Gastroesophageal sphincter (tissue), 4 donors: ENCODE data around the gene FOCAD. TPM values are rescaled to one million over a fixed set of nuclear protein-coding genes. Genes with fewer than 3 reads are reported as not detected.

ENCODE experiments used
- ATAC-seq: fragments of 150-250 bp; one replicate; pipeline ENCODE4 v1.9.1; 2016; ENCODE audit warnings: mild to moderate bottlenecking, moderate library complexity
- H3K27ac ChIP-seq, 4 donors: fragments of 200-600 bp; sonication (generic) in 3 of 4; 1 replicate in 3 of 4; 2 replicates in 1 of 4; pipeline ENCODE4 v1.5.1; 2016 to 2019
- H3K27me3 ChIP-seq: fragments of 200-600 bp; sonication (generic); one replicate; pipeline ENCODE4 v1.5.1; 2019
- H3K36me3 ChIP-seq, 2 donors: fragments of 200-600 bp; sonication (generic); one replicate each; pipeline ENCODE4 v1.5.1; 2019; ENCODE audit warnings: control low read depth in 1 of 2
- H3K4me1 ChIP-seq, 3 donors: fragments of 200-600 bp; sonication (generic); 1 replicate in 2 of 3; 2 replicates in 1 of 3; pipeline ENCODE4 v1.5.1; 2016 to 2019; ENCODE audit warnings: control low read depth in 2 of 3
- H3K4me3 ChIP-seq, 2 donors: fragments of 200-600 bp; sonication (generic); one replicate each; pipeline ENCODE4 v1.5.1; 2019; ENCODE audit warnings: mild to moderate bottlenecking in 1 of 2, moderate library complexity in 1 of 2
- H3K9me3 ChIP-seq, 3 donors: fragments of 200-600 bp; sonication (generic); one replicate each; pipeline ENCODE4 v1.5.1; 2017 to 2019; ENCODE audit warnings: control low read depth in 2 of 3
- CTCF ChIP-seq, 4 experiments: fragments of 200-600 bp in 2 of 4; fragments of 450-650 bp in 2 of 4; sonication (generic) in 1 of 4; IDR thresholded peaks; one replicate each; pipeline ENCODE4 v1.5.1; 2017 to 2019; ENCODE audit warnings: antibody characterized with exemption in 4 of 4, mild to moderate bottlenecking in 2 of 4, moderate library complexity in 2 of 4
- EP300 ChIP-seq: sonication (generic); formaldehyde crosslinking; IDR thresholded peaks from one replicate; pipeline ENCODE4 v1.6.1; 2017; ENCODE audit warnings: antibody characterized with exemption, mild to moderate bottlenecking
- POLR2A ChIP-seq, 2 donors: fragments of 450-650 bp; IDR thresholded peaks; one replicate each; pipeline ENCODE4 v1.6.1; 2017; ENCODE audit warnings: antibody characterized with exemption in 2 of 2, mild to moderate bottlenecking in 2 of 2, moderate library complexity in 1 of 2
- POLR2AphosphoS5 ChIP-seq: sonication (generic); formaldehyde crosslinking; IDR thresholded peaks from one replicate; pipeline ENCODE4 v1.6.1; 2017; ENCODE audit warnings: antibody characterized with exemption
- WGBS, 2 donors: methylation state at CpG; one replicate each; pipeline ENCODE4 v1.1.5; 2018; ENCODE audit warnings: low coverage in 1 of 2; 5-methylcytosine and 5-hydroxymethylcytosine counted together
- total RNA-seq, 4 donors: library from RNA; depleted of rRNA; stranded (reverse); fragments of >200 nt; gene quantifications; one replicate each; pipeline ENCODE4 v1.1.0, GENCODE V29; 2016

FOCAD gene
- total RNA-seq, 4 donors from 2014 or later: 23.0 to 35.9 (median 30.4) TPM

DNA sequence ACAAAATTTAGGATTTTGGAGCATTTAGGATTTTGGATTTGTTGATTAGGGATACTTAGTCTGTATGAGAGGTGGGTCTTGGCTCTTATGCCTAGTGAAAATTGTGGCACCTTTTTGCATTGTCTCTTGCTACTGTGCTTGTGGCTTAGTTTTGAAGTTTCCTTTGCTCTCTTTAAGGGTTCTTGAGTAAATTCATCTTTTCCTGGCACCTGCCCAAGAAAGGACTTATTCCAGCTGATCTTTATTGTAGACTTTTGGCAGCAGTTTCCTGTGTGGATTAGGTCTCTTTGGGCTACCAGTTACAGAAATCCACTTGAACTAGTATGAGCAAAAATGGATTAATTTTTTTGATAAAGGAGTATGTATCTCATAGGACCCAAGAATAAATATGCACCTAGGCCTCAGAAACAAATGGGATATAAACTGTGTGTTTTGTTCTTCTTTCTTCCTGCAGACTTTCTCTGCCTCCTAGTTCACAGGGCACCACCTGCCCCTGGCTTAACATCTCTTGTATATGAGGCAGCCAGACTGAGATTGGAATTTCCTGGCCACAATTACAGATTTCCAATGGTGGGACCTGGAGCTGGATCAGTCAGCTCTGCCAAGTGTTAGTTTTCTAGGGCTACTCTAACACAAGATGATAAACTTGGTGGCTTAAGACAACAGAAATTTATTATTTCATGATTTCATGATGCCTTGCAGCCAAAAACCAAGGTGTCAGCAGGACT is 44.6 kb downstream of the FOCAD start:
- ATAC-seq: no peak
- Histone ChIP-seq H3K36me3 (no peaks in the 10 kb centered on the region), H3K27me3 (no peaks in the 10 kb centered on the region), H3K27ac (no peak overlapping the region), H3K9me3 (no peaks in the 10 kb centered on the region), H3K4me3 (no peak overlapping the region), H3K4me1 (no peaks in the 10 kb centered on the region)
- TF ChIP-seq EP300: no peak
- no peak for TF ChIP-seq POLR2AphosphoS5
- TF ChIP-seq POLR2A (IDR thresholded peaks at IDR 0.05): no peak
- no peak for TF ChIP-seq CTCF (IDR thresholded peaks at IDR 0.05)

DNA sequence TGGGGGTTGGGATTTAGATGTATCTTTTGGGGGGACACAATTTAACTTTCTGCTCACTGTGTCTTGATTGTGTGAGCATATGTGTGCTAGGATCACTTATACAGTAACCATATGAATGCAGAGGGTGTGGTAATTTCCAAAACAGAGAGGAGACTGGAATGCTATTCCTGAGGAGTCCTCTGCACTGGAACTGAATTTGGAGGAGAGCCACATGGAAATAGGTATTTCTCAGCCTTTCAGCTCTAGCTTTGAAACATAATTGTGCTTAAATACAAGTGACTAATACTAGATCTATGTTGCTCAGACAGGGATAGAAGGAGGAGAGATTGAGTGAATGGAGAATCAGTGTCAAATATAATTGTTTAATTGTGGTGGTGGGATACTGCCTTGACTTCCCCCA is 45.5 kb downstream of the FOCAD start:
- Histone ChIP-seq H3K9me3 (no peaks in the 10 kb centered on the region), H3K27ac (no peak overlapping the region), H3K27me3 (no peaks in the 10 kb centered on the region), H3K36me3 (no peaks in the 10 kb centered on the region), H3K4me3 (no peak overlapping the region), H3K4me1 (no peaks in the 10 kb centered on the region)
- no peak for TF ChIP-seq POLR2AphosphoS5
- no peak for TF ChIP-seq EP300
- no peak for TF ChIP-seq CTCF (IDR thresholded peaks at IDR 0.05)
- no peak for TF ChIP-seq POLR2A (IDR thresholded peaks at IDR 0.05)
- no peak for ATAC-seq

DNA sequence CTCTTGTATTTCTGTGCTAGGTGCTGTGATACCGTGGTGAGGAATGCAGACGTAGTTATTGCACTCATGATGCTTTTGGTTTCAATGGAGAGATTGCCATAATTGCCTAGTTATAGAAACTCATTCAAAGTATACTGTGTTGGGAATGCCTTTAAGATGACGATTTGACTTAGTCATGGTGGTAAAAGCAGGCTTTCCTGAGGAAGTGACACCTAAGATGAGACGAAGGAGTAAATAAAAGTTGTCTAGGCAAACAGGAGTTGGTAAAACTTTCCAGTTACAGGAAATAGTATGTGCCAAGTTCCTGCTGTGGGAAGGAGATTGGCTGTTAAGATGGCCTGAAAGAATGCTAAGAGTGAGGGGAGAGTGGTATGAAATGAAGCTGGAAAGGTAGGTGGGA is 48.1 kb downstream of the FOCAD start:
- H3K9me3 ChIP-seq: no peaks in the 10 kb centered on the region
- H3K4me1 ChIP-seq: no peaks in the 10 kb centered on the region
- no peaks in the 10 kb centered on the region for H3K27me3 ChIP-seq
- H3K27ac ChIP-seq: no peak overlapping the region
- WGBS, 2 donors: 64 to 83% methylated on average over 4 of the region's 4 CpGs
- no peak for ATAC-seq
- H3K36me3 ChIP-seq: no peaks in the 10 kb centered on the region
- no peak overlapping the region for H3K4me3 ChIP-seq
- TF ChIP-seq POLR2A (IDR thresholded peaks at IDR 0.05) (no peak), CTCF (IDR thresholded peaks at IDR 0.05) (no peak), POLR2AphosphoS5 (no peak), EP300 (no peak)

DNA sequence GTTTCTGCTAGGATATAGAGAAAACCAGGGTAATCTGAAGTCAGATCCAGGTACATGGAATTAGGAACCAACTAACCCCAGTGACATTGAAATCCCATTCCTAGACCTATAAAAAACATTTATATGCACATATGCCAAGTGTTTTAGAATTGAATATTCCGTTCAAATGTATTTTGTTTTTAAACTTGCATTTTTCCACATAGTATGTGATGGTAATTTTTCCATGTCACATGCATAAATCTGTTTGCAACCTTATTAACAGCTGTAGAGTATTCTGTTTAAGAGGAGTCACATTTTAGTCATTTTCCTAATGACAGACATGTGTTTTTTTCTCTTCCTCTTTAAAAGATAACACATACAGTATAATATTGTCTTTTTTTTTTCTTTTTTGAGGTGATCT is 50.2 kb downstream of the FOCAD start:
- TF ChIP-seq POLR2A (IDR thresholded peaks at IDR 0.05) (no peak), CTCF (IDR thresholded peaks at IDR 0.05) (no peak), POLR2AphosphoS5 (no peak), EP300 (no peak)
- no peak overlapping the region for H3K27ac ChIP-seq
- H3K4me3 ChIP-seq: no peak overlapping the region
- no peaks in the 10 kb centered on the region for H3K4me1 ChIP-seq
- no peaks in the 10 kb centered on the region for H3K9me3 ChIP-seq
- peaks cover 0 to 8% of the 10 kb centered on the region in 2 donors for H3K36me3 ChIP-seq
- WGBS, 2 donors: 91 to 93% methylated on average over 1 of the region's 1 CpG
- H3K27me3 ChIP-seq: no peaks in the 10 kb centered on the region
- ATAC-seq: no peak

- WGBS, 2 donors: 83 to 100% methylated on average over 1 of the region's 1 CpG
- no peak for TF ChIP-seq CTCF (IDR thresholded peaks at IDR 0.05)
- TF ChIP-seq EP300: no peak
- TF ChIP-seq POLR2AphosphoS5: no peak
- Histone ChIP-seq H3K36me3 (peaks cover 0 to 8% of the 10 kb centered on the region in 2 donors), H3K27me3 (no peaks in the 10 kb centered on the region), H3K27ac (no peak overlapping the region), H3K4me3 (no peak overlapping the region), H3K9me3 (no peaks in the 10 kb centered on the region), H3K4me1 (no peaks in the 10 kb centered on the region)
- ATAC-seq: no peak
Measured at GRCh38 chr9:20740304-20740703, 56.2 kb downstream of the FOCAD start.
